ENCODE results near the gene NGDN.

Gene NGDN

GRCh38 chr14:23523229-23524016 is 53.9 kb downstream of the NGDN start:
- DNase-seq = no peak

GRCh38 chr14:23524954-23525353 is 55.5 kb downstream of the NGDN start:
- no peak for DNase-seq

GRCh38 chr14:23525611-23526010 is 56.1 kb downstream of the NGDN start:
- DNase-seq = no peak
